K562 (cell line): ENCODE measurements around the gene MED16.
A peak's percentile ranks its signal among the peaks of the same experiment; 100 is the strongest.

Source experiments
- MTA3 ChIP-seq: fragments of 450-650 bp; formaldehyde crosslinking; IDR thresholded peaks from 2 replicates; pipeline ENCODE4 v1.6.1; 2017; ENCODE audit warnings: mild to moderate bottlenecking, borderline replicate concordance
- POLR2A ChIP-seq: fragments of 450-650 bp; conservative IDR thresholded peaks from 2 replicates; pipeline ENCODE4 v1.6.1; 2016
- POLR2G ChIP-seq: fragments of 200-400 bp; formaldehyde crosslinking; IDR thresholded peaks from 2 replicates; pipeline ENCODE4 v1.6.1; 2017; ENCODE audit warnings: low read depth, mild to moderate bottlenecking, antibody characterized with exemption, low read length, moderate library complexity
- TBL1XR1 ChIP-seq, 2 experiments: IDR thresholded peaks; 2 replicates each; pipeline ENCODE4 v1.6.1; 2012; ENCODE audit warnings: improper control_type of control experiment in 2 of 2, low read length in 2 of 2, mild to moderate bottlenecking in 1 of 2
- ZNF274 ChIP-seq: IDR thresholded peaks from 2 replicates; pipeline ENCODE4 v1.6.1; 2011; ENCODE audit warnings: low read depth, mild to moderate bottlenecking, low read length, moderate library complexity, borderline replicate concordance
- ZNF780A ChIP-seq: fragments of 250-450 bp; sonication (Bioruptor Pico); IDR thresholded peaks from 2 replicates; pipeline ENCODE4 v1.5.0; 2021; ENCODE audit warnings: mild to moderate bottlenecking

- peak; percentile 76 for TF ChIP-seq POLR2G
- TF ChIP-seq TBL1XR1 (IDR thresholded peaks at IDR 0.05; ENCODE audit: low read length in 2 of 2): 0 out of 4 replicates have a peak, but pooled peaks of 1 of the 2 experiments have one; percentile 17
- TF ChIP-seq ZNF274: no peak
- TF ChIP-seq MTA3: peak; percentile 86; the same call in 1 of the 2 replicates
- peak; percentile 62; the same call in 1 of the 2 replicates for TF ChIP-seq POLR2A
- no peak for TF ChIP-seq ZNF780A (CRISPR knock-in tag)
Measured at GRCh38 chr19:823565-824121, 69.3 kb downstream of the MED16 start.
